ENCODE data around the gene KCNIP3.
"Not testable (repeated sequence)": the region's sequence is repeated elsewhere in the genome, so short reads cannot be mapped to it uniquely, and the experiment has no call there.

GRCh38 chr2:95427196-95427867, 130.2 kb downstream of the KCNIP3 start:
- not testable (repeated sequence) for TF ChIP-seq CTCF, EZH2phosphoT487 (IDR thresholded peaks at IDR 0.05)

Measured in neural progenitor cell (in vitro differentiated cells).